ENCODE measurements around the gene AOPEP. TPM values are rescaled to one million over a fixed set of nuclear protein-coding genes. Genes with fewer than 3 reads are reported as not detected.

AOPEP gene
- total and polyA plus RNA-seq, 2 donors (not counting 1 experiment from before 2014, with no cell fraction given) = 66.1 to 94.1 TPM

- H3K4me2 ChIP-seq (ENCODE audit: extremely low read depth, insufficient read depth, low read length) = no peak overlapping the region
- H3K79me2 ChIP-seq (ENCODE audit: control insufficient read depth, insufficient read depth, low read length) = no peaks in the 10 kb centered on the region
- no peaks in the 10 kb centered on the region for H3K9me3 ChIP-seq (ENCODE audit: control insufficient read depth, insufficient read depth, low read depth, low read length)
- no peak overlapping the region for H3K4me3 ChIP-seq (replicated peaks in 1 of 4; ENCODE audit: control extremely low read depth in 1 of 4, insufficient read depth in 1 of 4, low read depth in 3 of 4, low read length in 4 of 4)
- no peaks in the 10 kb centered on the region for H3K27me3 ChIP-seq (ENCODE audit: control insufficient read depth, insufficient read depth, low read length)
- no peaks in the 10 kb centered on the region for H4K20me1 ChIP-seq (ENCODE audit: control insufficient read depth, extremely low read depth, insufficient read depth, low read length)
- no peaks in the 10 kb centered on the region for H3K36me3 ChIP-seq (ENCODE audit: control insufficient read depth, insufficient read depth, low read length)
- H3K9ac ChIP-seq (ENCODE audit: insufficient read depth, low read length) = no peak overlapping the region
- H3K27ac ChIP-seq (ENCODE audit: insufficient read depth, low read length) = no peak overlapping the region
- peaks cover 15% of the 10 kb centered on the region for H3K4me1 ChIP-seq (ENCODE audit: control insufficient read depth, extremely low read depth, insufficient read depth, low read length)
- no peak overlapping the region for H2AFZ ChIP-seq (ENCODE audit: low read length)
- TF ChIP-seq CTCF (conservative IDR thresholded peaks at IDR 0.05 in 1 of 2, IDR thresholded peaks at IDR 0.05 in 1 of 2; ENCODE audit: low read depth in 1 of 2, low read length in 2 of 2) = no peak
- no peak for TF ChIP-seq EZH2 (IDR thresholded peaks at IDR 0.05; ENCODE audit: low read length, missing control alignments)
- peak in 1 of 2 donors; percentile 50 for DNase-seq (ENCODE audit: low read depth in 2 of 2)
Measured at GRCh38 chr9:94872083-94872833, 145.8 kb downstream of the AOPEP start.

GRCh38 chr9:94872891-94873511 is 146.5 kb downstream of the AOPEP start:
- Histone ChIP-seq H3K27ac (ENCODE audit: insufficient read depth, low read length) (no peak overlapping the region), H3K9ac (ENCODE audit: insufficient read depth, low read length) (no peak overlapping the region)
- DNase-seq (ENCODE audit: low read depth in 2 of 2) = peak in 1 of 2 donors; percentile 92

More at GRCh38 chr9:94872891-94873511, 146.5 kb downstream of the AOPEP start:
- Histone ChIP-seq H3K4me3 (replicated peaks in 1 of 4; ENCODE audit: control extremely low read depth in 1 of 4, insufficient read depth in 1 of 4, low read depth in 3 of 4, low read length in 4 of 4) (no peak overlapping the region), H3K4me2 (ENCODE audit: extremely low read depth, insufficient read depth, low read length) (no peak overlapping the region), H4K20me1 (ENCODE audit: control insufficient read depth, extremely low read depth, insufficient read depth, low read length) (no peaks in the 10 kb centered on the region), H3K9me3 (ENCODE audit: control insufficient read depth, insufficient read depth, low read depth, low read length) (no peaks in the 10 kb centered on the region), H2AFZ (ENCODE audit: low read length) (no peak overlapping the region), H3K4me1 (ENCODE audit: control insufficient read depth, extremely low read depth, insufficient read depth, low read length) (peaks cover 11% of the 10 kb centered on the region), H3K27me3 (ENCODE audit: control insufficient read depth, insufficient read depth, low read length) (no peaks in the 10 kb centered on the region), H3K36me3 (ENCODE audit: control insufficient read depth, insufficient read depth, low read length) (no peaks in the 10 kb centered on the region), H3K79me2 (ENCODE audit: control insufficient read depth, insufficient read depth, low read length) (no peaks in the 10 kb centered on the region)
- TF ChIP-seq CTCF (conservative IDR thresholded peaks at IDR 0.05 in 1 of 2, IDR thresholded peaks at IDR 0.05 in 1 of 2; ENCODE audit: low read depth in 1 of 2, low read length in 2 of 2) (no peak), EZH2 (IDR thresholded peaks at IDR 0.05; ENCODE audit: low read length, missing control alignments) (no peak)
